Fibroblast of the aortic adventitia (primary cell): ENCODE measurements around the gene NFIX. TPM values are rescaled to one million over a fixed set of nuclear protein-coding genes. Genes with fewer than 3 reads are reported as not detected.

ENCODE experiments used
- DNase-seq: peaks from one replicate; pipeline ENCODE4 v3.0.0-alpha.2; 2010; ENCODE audit warnings: low read depth
- H3K4me3 ChIP-seq: 2 replicates; pipeline ENCODE4 v1.5.1; 2011; ENCODE audit warnings: low read depth, mild to moderate bottlenecking, control low read depth, low read length, moderate library complexity
- total RNA-seq: library from RNA; depleted of rRNA; stranded (reverse); fragments of >200 nt; gene quantifications from 2 replicates; pipeline ENCODE4 v1.2.3, GENCODE V29; 2012; ENCODE audit warnings: low replicate concordance
- TF ChIP-seq, protein P1 (sequence below): IDR thresholded peaks from 2 replicates; pipeline ENCODE4 v1.5.1; 2011; ENCODE audit warnings: mild to moderate bottlenecking, low read length, control low read depth, inconsistent platforms; ENCODE audit not compliant: insufficient read depth

Gene NFIX
- total RNA-seq, 1 donor, result 160 TPM

DNA sequence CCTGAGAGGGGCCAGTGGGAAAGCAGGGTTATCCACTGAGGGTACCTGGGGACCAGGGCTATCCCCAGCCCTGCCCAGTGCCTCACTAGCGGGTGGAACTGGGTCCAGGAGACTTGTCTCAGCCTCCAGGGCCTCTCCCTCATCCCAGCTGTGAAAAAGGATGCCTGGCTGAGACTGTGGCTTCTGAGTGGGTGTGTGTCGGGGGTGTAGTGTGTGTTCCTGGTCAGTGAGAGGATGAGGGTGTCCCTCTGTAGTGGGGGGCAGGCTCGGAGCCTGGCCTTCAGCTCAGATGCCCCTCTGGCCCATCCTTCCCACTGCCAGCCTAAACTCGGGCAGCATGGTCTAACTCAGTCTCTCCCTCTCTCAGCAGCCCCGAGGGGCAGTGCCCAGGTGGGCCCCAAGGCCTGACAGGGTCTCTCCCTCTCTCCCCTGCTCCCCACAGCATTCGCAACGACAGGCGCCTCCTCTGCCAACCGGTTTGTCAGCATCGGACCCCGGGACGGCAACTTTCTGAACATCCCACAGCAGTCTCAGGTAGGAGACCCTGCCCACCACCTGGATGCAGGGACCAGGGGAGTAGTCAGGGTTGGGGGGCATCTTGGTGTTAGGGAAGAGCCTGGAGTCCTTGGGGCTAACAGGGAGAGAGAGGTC is 94.7 kb downstream of the NFIX start:
- no peak overlapping the region for H3K4me3 ChIP-seq
- TF ChIP-seq, protein P1, sequence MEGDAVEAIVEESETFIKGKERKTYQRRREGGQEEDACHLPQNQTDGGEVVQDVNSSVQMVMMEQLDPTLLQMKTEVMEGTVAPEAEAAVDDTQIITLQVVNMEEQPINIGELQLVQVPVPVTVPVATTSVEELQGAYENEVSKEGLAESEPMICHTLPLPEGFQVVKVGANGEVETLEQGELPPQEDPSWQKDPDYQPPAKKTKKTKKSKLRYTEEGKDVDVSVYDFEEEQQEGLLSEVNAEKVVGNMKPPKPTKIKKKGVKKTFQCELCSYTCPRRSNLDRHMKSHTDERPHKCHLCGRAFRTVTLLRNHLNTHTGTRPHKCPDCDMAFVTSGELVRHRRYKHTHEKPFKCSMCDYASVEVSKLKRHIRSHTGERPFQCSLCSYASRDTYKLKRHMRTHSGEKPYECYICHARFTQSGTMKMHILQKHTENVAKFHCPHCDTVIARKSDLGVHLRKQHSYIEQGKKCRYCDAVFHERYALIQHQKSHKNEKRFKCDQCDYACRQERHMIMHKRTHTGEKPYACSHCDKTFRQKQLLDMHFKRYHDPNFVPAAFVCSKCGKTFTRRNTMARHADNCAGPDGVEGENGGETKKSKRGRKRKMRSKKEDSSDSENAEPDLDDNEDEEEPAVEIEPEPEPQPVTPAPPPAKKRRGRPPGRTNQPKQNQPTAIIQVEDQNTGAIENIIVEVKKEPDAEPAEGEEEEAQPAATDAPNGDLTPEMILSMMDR, result no peak
- DNase-seq, result no peak

DNA sequence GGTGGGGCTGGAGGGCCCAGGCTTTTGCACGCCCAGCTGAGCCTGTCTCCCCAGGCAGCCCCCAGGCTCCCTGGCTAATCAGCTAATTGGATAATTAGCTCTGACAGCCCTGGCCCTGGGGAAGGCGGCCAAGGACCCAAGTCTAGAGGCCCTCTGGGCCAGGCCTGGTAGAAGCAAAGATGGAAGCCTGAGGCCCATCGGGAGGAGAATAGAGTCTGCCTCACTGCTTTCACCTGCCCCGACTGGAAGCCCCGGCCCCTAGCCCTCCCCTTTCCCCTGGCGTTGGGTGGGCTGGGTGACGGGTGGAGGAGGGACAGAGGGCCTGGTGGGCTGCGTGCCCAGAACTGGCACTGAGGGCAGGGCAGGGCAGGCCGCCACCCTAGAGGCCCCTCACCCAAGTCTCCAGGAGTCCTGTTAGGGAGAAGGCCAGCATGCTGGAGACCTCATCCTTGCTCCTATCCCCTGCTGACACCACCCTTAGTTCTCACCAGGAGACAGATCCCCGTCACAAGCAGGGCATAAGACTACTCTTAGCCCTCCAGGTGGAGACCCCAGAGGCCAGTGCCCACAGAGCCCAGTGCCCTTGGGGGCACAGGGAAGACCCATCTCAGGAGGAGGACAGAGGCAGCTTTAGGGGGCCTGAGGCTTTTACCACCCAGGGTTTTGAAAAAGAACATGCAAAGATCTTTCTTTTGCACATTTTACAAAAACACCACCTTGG is 95.4 kb downstream of the NFIX start:
- TF ChIP-seq, protein P1, result no peak
- DNase-seq, result no peak
- no peak overlapping the region for H3K4me3 ChIP-seq

DNA sequence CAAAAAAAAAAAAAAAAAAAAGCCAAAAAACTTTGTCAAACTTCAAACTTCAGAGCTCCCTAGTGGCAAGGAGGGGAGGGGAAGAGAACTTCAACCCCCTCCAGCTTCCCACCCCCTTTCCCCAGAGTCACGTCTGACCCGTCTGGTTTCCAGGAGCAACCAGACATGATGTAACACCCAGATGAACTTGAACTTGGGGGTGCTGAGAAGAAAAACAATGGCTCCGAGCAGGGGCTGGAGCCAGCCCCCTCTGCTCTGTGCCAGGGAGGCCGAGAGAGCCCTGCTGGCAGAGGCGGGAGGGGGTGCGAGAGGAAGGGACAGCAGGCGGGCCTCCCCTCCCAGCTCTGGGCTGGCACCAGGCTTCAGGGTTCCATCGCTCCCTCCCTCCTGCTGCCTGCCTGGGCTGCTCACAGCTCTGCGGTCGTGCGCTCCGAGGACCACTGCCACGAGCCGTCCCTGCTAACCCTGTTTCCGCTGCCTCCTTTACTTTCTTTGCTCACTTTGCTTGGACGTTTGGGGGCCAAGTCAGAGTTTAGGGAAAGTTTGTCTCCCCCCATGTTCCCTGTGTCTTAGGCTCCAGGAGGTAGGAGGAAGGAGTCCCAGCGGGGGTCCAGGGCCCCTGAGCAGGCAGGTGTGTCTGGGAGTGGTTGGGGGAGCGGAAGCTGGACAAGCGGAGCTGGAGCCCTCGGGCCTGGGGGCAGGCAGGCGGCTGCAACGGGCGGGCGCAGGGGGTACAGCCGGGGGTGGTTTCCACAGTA is 96.3 kb downstream of the NFIX start:
- DNase-seq, result peak; percentile 96
- TF ChIP-seq, protein P1, result no peak
- no peak overlapping the region for H3K4me3 ChIP-seq

DNA sequence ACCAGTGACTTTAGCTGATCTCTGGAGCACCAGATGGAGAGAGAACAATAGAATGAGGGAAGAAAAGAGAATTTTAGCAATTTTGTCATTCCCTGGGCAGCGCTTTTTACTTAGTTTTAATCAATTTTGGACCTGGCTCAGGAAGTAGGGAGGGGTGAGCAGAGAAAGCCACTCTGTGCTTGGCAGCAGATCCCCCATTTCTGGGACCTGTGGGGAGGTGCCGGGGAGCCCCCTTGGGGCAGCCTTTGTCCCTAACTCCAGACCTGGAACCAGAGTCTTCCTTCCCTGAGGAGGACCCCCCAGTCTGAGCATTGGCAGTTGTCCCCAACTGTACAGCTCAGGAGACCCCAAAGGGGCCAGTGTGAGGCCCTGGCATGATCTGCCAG is 96.9 kb downstream of the NFIX start:
- DNase-seq, result peak; percentile 54
- TF ChIP-seq, protein P1, result no peak
- H3K4me3 ChIP-seq, result no peak overlapping the region

DNA sequence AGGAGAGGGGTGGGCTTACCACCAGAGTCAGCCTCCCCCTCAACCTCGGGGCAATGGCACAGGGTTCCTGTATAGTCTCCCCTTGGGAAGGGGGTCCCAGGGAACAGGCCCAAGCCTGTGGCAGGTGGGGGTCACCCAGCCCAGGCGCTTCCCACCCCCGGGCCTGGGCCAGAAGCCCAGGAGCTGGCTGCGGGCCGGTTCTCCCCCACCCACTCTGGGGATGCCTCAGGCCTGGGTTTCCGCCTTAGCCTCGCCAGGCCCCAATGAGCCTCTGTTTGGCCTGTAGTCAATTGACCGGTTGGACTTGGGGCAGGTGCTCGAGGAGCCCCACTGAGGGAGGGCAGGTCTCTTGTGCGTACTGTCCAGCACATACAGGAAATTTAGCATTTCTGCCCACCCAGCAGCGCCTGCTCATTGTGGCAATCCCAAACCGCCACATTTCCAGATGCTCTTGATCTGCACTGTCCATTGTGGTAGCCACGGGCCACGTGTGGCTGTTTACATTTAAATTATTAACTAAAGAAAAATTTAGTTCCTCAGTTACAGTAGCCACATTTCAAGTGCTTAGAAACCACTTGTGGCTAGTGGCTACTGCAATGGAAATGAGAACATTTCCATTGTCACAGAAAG is 97.4 kb downstream of the NFIX start:
- no peak for DNase-seq
- TF ChIP-seq, protein P1, result no peak
- no peak overlapping the region for H3K4me3 ChIP-seq

DNA sequence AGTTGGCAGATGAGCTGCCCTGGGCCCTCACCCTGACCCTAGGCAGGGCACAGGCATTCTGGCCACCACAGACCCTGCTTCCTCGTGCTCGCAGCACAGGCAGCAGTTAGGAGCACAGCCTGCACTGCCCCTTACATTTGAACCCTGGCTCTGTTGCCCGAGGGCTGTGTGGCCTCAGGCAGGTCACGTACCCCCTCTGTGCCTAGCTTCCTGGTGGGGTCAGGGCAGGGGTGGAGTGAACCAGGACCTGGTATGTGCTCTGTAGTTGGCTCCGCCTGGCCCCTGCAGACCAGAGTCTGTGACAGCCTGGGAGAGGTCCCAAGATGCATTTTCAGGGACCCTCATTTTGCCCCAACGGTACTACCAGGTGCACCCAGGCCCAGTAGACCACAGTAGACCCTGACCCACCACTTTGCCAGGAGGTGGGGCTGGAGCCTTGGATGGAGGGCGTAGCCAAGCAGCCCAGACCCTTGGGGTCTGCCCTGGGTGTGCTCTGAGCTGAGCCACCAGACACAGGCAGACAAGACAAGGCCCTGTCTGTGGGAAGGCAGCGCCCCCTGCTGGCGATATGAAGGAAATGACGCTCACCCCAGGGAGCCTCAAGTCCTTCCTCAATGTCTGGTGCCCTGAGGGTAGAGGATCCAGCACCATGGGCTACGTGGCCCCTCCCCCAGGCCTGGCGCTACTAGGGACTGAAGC is 98.3 kb downstream of the NFIX start:
- TF ChIP-seq, protein P1, result peak; percentile 88
- H3K4me3 ChIP-seq, result no peak overlapping the region
- peak; percentile 86 for DNase-seq
